PC-3 (cell line): Measurements from ENCODE around the gene IL5RA.

Source experiments
- EZH2 ChIP-seq: fragments of 300-600 bp; sonication (generic); IDR thresholded peaks from one replicate; pipeline ENCODE4 v1.6.1; 2017; ENCODE audit warnings: antibody characterized with exemption, mild to moderate bottlenecking, low read length; ENCODE audit not compliant: unreplicated experiment
- TF ChIP-seq, protein P1 (sequence below): fragments of 300-600 bp; sonication (generic); conservative IDR thresholded peaks from 2 replicates; pipeline ENCODE4 v1.5.1; 2017; ENCODE audit warnings: antibody characterized with exemption, low read depth, mild to moderate bottlenecking, low read length

DNA sequence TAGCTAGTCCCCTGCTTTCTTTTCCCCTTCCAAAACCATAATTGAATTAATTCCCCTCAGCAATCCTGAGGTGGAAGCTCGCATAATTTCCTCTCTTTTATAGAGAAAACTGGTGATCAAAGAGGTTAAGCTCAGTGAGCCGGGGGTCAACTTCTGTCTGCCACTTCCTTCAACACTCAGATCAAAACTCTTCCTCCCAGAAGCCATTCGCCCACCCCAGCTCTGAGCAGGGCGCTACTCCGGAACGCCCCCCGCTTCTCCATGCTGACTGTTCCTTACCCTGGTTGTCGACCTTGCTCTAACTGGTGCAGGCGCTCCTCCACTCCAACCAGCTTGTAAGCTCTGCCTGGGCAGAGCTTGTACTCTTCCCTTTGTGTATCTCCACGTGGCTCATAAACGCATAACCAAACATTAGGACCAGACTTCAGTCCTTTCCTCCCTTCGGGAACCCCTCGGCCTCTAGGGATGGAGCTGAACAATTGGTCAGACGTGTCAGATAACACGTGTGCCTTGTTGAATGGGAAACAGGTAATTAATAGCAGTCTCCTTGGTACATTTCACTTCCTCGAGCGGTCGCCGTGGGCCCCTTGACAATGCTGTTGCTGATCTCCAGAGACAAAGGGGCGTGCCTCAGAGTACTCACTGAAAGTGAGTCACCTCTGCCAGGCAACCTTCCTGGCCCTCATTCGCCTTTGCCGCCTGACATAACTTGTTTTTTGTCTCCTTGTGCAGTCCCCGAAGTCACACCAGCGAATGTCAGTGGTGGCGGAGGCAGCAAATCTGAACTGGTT is 71.8 kb downstream of the IL5RA start:
- TF ChIP-seq, protein P1, sequence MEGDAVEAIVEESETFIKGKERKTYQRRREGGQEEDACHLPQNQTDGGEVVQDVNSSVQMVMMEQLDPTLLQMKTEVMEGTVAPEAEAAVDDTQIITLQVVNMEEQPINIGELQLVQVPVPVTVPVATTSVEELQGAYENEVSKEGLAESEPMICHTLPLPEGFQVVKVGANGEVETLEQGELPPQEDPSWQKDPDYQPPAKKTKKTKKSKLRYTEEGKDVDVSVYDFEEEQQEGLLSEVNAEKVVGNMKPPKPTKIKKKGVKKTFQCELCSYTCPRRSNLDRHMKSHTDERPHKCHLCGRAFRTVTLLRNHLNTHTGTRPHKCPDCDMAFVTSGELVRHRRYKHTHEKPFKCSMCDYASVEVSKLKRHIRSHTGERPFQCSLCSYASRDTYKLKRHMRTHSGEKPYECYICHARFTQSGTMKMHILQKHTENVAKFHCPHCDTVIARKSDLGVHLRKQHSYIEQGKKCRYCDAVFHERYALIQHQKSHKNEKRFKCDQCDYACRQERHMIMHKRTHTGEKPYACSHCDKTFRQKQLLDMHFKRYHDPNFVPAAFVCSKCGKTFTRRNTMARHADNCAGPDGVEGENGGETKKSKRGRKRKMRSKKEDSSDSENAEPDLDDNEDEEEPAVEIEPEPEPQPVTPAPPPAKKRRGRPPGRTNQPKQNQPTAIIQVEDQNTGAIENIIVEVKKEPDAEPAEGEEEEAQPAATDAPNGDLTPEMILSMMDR, result no peak
- no peak for TF ChIP-seq EZH2
